GM23338 (cell line): ENCODE measurements around the gene GRID2. TPM values are rescaled to one million over a fixed set of nuclear protein-coding genes. Genes with fewer than 3 reads are reported as not detected.
A peak's percentile ranks its signal among the peaks of the same experiment; 100 is the strongest.

ENCODE experiments used
- ATAC-seq: fragments of 200-7000 bp; cut with Tn5 transposase; 3 replicates; pipeline ENCODE4 v1.9.1; 2020
- DNase-seq: peaks from one replicate; pipeline ENCODE4 v3.0.0-alpha.2; 2015; ENCODE audit warnings: low spot score
- H2AFZ ChIP-seq: fragments of 200-600 bp; sonication (generic); 2 replicates; pipeline ENCODE4 v1.8.0; 2016; ENCODE audit warnings: antibody characterized with exemption, mild to moderate bottlenecking, moderate library complexity
- H3F3A ChIP-seq: fragments of 200-600 bp; sonication (generic); replicated peaks from 2 replicates; pipeline ENCODE4 v1.8.0; 2017; ENCODE audit warnings: antibody characterized with exemption, mixed run types, low read depth
- H3K27ac ChIP-seq: fragments of 200-600 bp; sonication (generic); 2 replicates; pipeline ENCODE4 v1.6.1; 2016; ENCODE audit warnings: low read depth
- H3K27me3 ChIP-seq: fragments of 200-600 bp; sonication (generic); 2 replicates; pipeline ENCODE4 v1.8.0; 2016; ENCODE audit warnings: mild to moderate bottlenecking, mixed run types, moderate library complexity; ENCODE audit not compliant: insufficient read depth
- H3K36me3 ChIP-seq: fragments of 200-600 bp; sonication (generic); 2 replicates; pipeline ENCODE4 v1.8.0; 2016; ENCODE audit warnings: mild to moderate bottlenecking; ENCODE audit not compliant: insufficient read depth
- H3K4me1 ChIP-seq: fragments of 200-600 bp; sonication (generic); 2 replicates; pipeline ENCODE4 v1.8.0; 2016; ENCODE audit warnings: mild to moderate bottlenecking, moderate library complexity; ENCODE audit not compliant: insufficient read depth
- H3K4me2 ChIP-seq: fragments of 200-600 bp; sonication (generic); 2 replicates; pipeline ENCODE4 v1.7.1; 2017; ENCODE audit warnings: mixed run types
- H3K4me3 ChIP-seq: fragments of 200-600 bp; sonication (generic); 2 replicates; pipeline ENCODE4 v1.6.1; 2016; ENCODE audit warnings: mixed run types
- H3K79me2 ChIP-seq: fragments of 200-600 bp; sonication (generic); replicated peaks from 2 replicates; pipeline ENCODE4 v1.8.0; 2017; ENCODE audit warnings: mild to moderate bottlenecking; ENCODE audit not compliant: insufficient read depth
- H3K9me2 ChIP-seq: fragments of 200-600 bp; sonication (generic); 2 replicates; pipeline ENCODE4 v1.8.0; 2017; ENCODE audit not compliant: insufficient read depth
- H4K20me1 ChIP-seq: fragments of 200-600 bp; sonication (generic); replicated peaks from 2 replicates; pipeline ENCODE4 v1.8.0; 2017; ENCODE audit warnings: mild to moderate bottlenecking; ENCODE audit not compliant: insufficient read depth
- H3K27ac Mint-ChIP-seq: 2 replicates; pipeline ENCODE4 v1.8.0; 2020; ENCODE audit warnings: inconsistent platforms, mild to moderate bottlenecking, moderate library complexity, mixed read lengths
- H3K27me3 Mint-ChIP-seq: 3 replicates; pipeline ENCODE4 v1.8.0; 2022; ENCODE audit warnings: low read depth, mild to moderate bottlenecking, moderate library complexity, mixed read lengths, inconsistent platforms; ENCODE audit not compliant: insufficient read depth, poor library complexity
- H3K36me3 Mint-ChIP-seq: 3 replicates; pipeline ENCODE4 v1.8.0; 2021; ENCODE audit warnings: low read depth, mild to moderate bottlenecking, inconsistent platforms, moderate library complexity, mixed read lengths
- H3K4me1 Mint-ChIP-seq: 3 replicates; pipeline ENCODE4 v1.8.0; 2020; ENCODE audit warnings: mild to moderate bottlenecking, inconsistent platforms, mixed read lengths
- H3K4me3 Mint-ChIP-seq: 3 replicates; pipeline ENCODE4 v1.8.0; 2021; ENCODE audit warnings: moderate library complexity, mild to moderate bottlenecking, inconsistent platforms, mixed read lengths
- H3K9me3 Mint-ChIP-seq: 3 replicates; pipeline ENCODE4 v1.8.0; 2020; ENCODE audit warnings: moderate library complexity, mild to moderate bottlenecking, inconsistent platforms, mixed read lengths
- CTCF ChIP-seq, 2 experiments: fragments of 200-600 bp in 1 of 2; sonication (generic) in 1 of 2; conservative IDR thresholded peaks; 2 replicates each; pipeline versions ENCODE4 v1.5.1 to v1.6.1; 2016 to 2017; ENCODE audit warnings: antibody characterized with exemption in 2 of 2, low read depth in 2 of 2, mild to moderate bottlenecking in 2 of 2, moderate library complexity in 1 of 2
- EZH2 ChIP-seq: fragments of 200-600 bp; sonication (generic); IDR thresholded peaks from one replicate; pipeline ENCODE4 v1.8.0; 2017; ENCODE audit warnings: antibody characterized with exemption, mild to moderate bottlenecking, low read depth; ENCODE audit not compliant: unreplicated experiment
- EZH2phosphoT487 ChIP-seq: fragments of 200-600 bp; sonication (generic); IDR thresholded peaks from one replicate; pipeline ENCODE4 v1.8.1; 2018; ENCODE audit warnings: antibody characterized with exemption; ENCODE audit not compliant: unreplicated experiment
- JUNB ChIP-seq: IDR thresholded peaks from one replicate; pipeline ENCODE4 v1.6.1; 2016; ENCODE audit warnings: antibody characterized with exemption; ENCODE audit not compliant: unreplicated experiment
- NANOG ChIP-seq: IDR thresholded peaks from 2 replicates; pipeline ENCODE4 v1.6.1; 2016; ENCODE audit warnings: antibody characterized with exemption, borderline replicate concordance
- STAT1 ChIP-seq: IDR thresholded peaks from one replicate; pipeline ENCODE4 v1.6.1; 2016; ENCODE audit warnings: antibody characterized with exemption; ENCODE audit not compliant: unreplicated experiment
- ZNF114 ChIP-seq: fragments of 250-450 bp; sonication (Bioruptor Pico); IDR thresholded peaks from 2 replicates; pipeline ENCODE4 v1.5.0; 2020; ENCODE audit warnings: mild to moderate bottlenecking, moderate library complexity
- ZNF331 ChIP-seq: fragments of 250-450 bp; sonication (Bioruptor Pico); IDR thresholded peaks from 2 replicates; pipeline ENCODE4 v1.5.0; 2020; ENCODE audit warnings: low read depth, mild to moderate bottlenecking, moderate library complexity
- ZNF462 ChIP-seq: fragments of 250-450 bp; sonication (Bioruptor Pico); IDR thresholded peaks from 2 replicates; pipeline ENCODE4 v1.5.0; 2020; ENCODE audit warnings: mild to moderate bottlenecking, moderate library complexity
- polyA plus RNA-seq: library from polyadenylated mRNA; unstranded; fragments of >200 nt; fragmentation: Nextera tagmentation; extraction: Ambion mirVana; gene quantifications from 2 replicates; pipeline ENCODE4 v1.2.1, GENCODE V29; 2016
- total RNA-seq: library from RNA; depleted of rRNA; stranded (reverse); fragments of >200 nt; shearing (Covaris generic); gene quantifications from 2 replicates; pipeline ENCODE4 v1.2.3, GENCODE V29; 2014

GRID2 gene
- total and polyA plus RNA-seq, 2 experiments from 2014 or later, result 19.9 to 65.4 TPM

DNA sequence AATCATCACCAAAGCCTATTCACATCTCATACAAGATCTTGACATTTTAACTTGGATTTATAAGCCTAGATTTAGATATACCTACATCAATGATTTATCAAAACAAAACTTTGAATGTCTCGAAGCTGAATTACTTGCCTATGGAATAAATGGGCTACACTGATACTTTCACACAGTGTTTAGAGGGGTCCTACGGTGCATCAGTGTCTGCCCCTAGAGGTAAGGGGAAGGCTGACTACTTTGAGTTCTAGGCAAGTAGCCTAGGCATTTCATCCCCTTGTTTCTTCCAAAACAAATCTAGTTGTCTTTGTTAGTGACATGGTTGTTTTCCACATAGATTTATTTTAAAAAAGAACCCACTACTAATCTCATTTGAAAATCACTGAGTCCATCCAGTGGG lies 1366.7 kb downstream of the GRID2 start:
- no peak overlapping the region for H3K4me3 Mint-ChIP-seq
- TF ChIP-seq EZH2 (no peak), CTCF (conservative IDR thresholded peaks at IDR 0.05; ENCODE audit: low read depth in 2 of 2) (peak; percentile 38 to 51; a peak in 3 of 4 replicates)
- peak; percentile 79 for ATAC-seq
- H3K27me3 Mint-ChIP-seq, result no peaks in the 10 kb centered on the region
- H3K4me2 ChIP-seq, result no peak overlapping the region
- H3K27ac Mint-ChIP-seq, result no peak overlapping the region
- peaks cover 2% of the 10 kb centered on the region; the same call in 2 of the 3 replicates for H3K9me3 Mint-ChIP-seq
- H3K4me3 ChIP-seq, result no peak overlapping the region
- H3K4me1 ChIP-seq, result no peaks in the 10 kb centered on the region
- H3F3A ChIP-seq, result no peaks in the 10 kb centered on the region
- peak; percentile 32 for DNase-seq
- H3K9me2 ChIP-seq, result no peaks in the 10 kb centered on the region
- H3K27me3 ChIP-seq, result no peaks in the 10 kb centered on the region
- peaks cover 2% of the 10 kb centered on the region; the same call in 2 of the 3 replicates for H3K36me3 Mint-ChIP-seq
- H3K4me1 Mint-ChIP-seq, result no peaks in the 10 kb centered on the region
- H3K36me3 ChIP-seq, result 0 out of 2 replicates have a peak, but pooled peaks cover 5% of the 10 kb centered on the region
- H3K27ac ChIP-seq, result no peak overlapping the region
- H2AFZ ChIP-seq, result no peak overlapping the region
- H4K20me1 ChIP-seq, result no peaks in the 10 kb centered on the region
- H3K79me2 ChIP-seq, result no peaks in the 10 kb centered on the region

DNA sequence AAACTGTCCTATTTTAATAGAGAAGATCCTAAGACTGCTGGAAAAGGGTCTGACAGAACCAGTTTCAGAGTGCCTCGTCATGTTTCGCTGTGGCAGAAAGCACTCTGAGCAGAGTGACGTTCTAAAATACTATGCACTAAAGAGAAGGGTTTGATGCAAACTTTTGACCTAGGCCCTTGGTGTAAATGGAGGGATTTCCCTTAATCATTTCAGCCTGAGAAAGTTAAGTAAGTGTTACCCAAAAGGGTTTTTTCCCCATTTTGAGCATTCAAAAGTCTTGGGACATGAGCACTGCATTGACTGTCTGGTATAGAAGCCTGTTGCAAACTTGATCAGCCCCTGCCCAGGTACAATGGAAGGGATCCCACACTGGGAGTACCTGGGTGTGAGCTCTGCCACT lies 1367.3 kb downstream of the GRID2 start:
- Mint-ChIP-seq H3K27me3 (no peaks in the 10 kb centered on the region), H3K27ac (no peak overlapping the region), H3K4me3 (no peak overlapping the region), H3K36me3 (peaks cover 9% of the 10 kb centered on the region), H3K9me3 (peaks cover 8% of the 10 kb centered on the region; the same call in 2 of the 3 replicates), H3K4me1 (no peaks in the 10 kb centered on the region)
- no peak overlapping the region for H2AFZ ChIP-seq
- no peaks in the 10 kb centered on the region for H3K79me2 ChIP-seq
- no peak overlapping the region for H3K4me3 ChIP-seq
- H3K27ac ChIP-seq, result no peak overlapping the region
- no peaks in the 10 kb centered on the region for H4K20me1 ChIP-seq
- no peaks in the 10 kb centered on the region for H3F3A ChIP-seq
- no peaks in the 10 kb centered on the region for H3K27me3 ChIP-seq
- no peaks in the 10 kb centered on the region for H3K9me2 ChIP-seq
- no peaks in the 10 kb centered on the region for H3K4me1 ChIP-seq
- ATAC-seq, result no peak
- H3K4me2 ChIP-seq, result no peak overlapping the region
- no peak for DNase-seq
- H3K36me3 ChIP-seq, result peaks cover 7% of the 10 kb centered on the region; the same call in 1 of the 2 replicates
- TF ChIP-seq CTCF (conservative IDR thresholded peaks at IDR 0.05; ENCODE audit: low read depth in 2 of 2) (no peak), JUNB (no peak), ZNF331 (CRISPR knock-in tag) (no peak), EZH2phosphoT487 (no peak), ZNF462 (CRISPR knock-in tag) (no peak), ZNF114 (CRISPR knock-in tag) (no peak), NANOG (no peak), EZH2 (no peak), STAT1 (no peak)
